Liver (tissue), 9 donors: ENCODE data around the gene PNPLA3. TPM values are rescaled to one million over a fixed set of nuclear protein-coding genes. Genes with fewer than 3 reads are reported as not detected.

Experiments
- DNase-seq: peaks from one replicate; pipeline ENCODE4 v3.0.0-alpha.2; 2017; ENCODE audit warnings: low spot score
- H3K27ac ChIP-seq, 2 donors: one replicate each; pipeline ENCODE4 v1.7.0; 2013; ENCODE audit warnings: inconsistent platforms in 2 of 2, low read length in 2 of 2, control low read depth in 1 of 2, low read depth in 1 of 2, mild to moderate bottlenecking in 1 of 2
- H3K27me3 ChIP-seq, 4 donors: one replicate each; pipeline versions ENCODE4 v1.6.1 to v1.7.0; 2013; ENCODE audit warnings: low read length in 3 of 4, inconsistent platforms in 1 of 4, mild to moderate bottlenecking in 1 of 4, moderate library complexity in 1 of 4; ENCODE audit not compliant: control insufficient read depth in 4 of 4, insufficient read depth in 4 of 4
- H3K36me3 ChIP-seq, 4 donors: one replicate each; pipeline versions ENCODE4 v1.6.1 to v1.7.0; 2013; ENCODE audit warnings: low read length in 3 of 4, mild to moderate bottlenecking in 3 of 4, low read depth in 1 of 4, moderate library complexity in 1 of 4; ENCODE audit not compliant: control insufficient read depth in 4 of 4, insufficient read depth in 3 of 4
- H3K4me1 ChIP-seq, 4 donors: one replicate each; pipeline versions ENCODE4 v1.6.1 to v1.7.0; 2013; ENCODE audit warnings: low read length in 3 of 4, mild to moderate bottlenecking in 3 of 4, moderate library complexity in 1 of 4; ENCODE audit not compliant: control insufficient read depth in 4 of 4, insufficient read depth in 4 of 4
- H3K4me3 ChIP-seq, 3 donors: one replicate each; pipeline versions ENCODE4 v1.6.1 to v1.7.0; 2013; ENCODE audit warnings: low read length in 3 of 3, control low read depth in 1 of 3, low read depth in 1 of 3, mild to moderate bottlenecking in 1 of 3
- H3K9ac ChIP-seq, 2 donors: one replicate each; pipeline ENCODE4 v1.7.0; 2013; ENCODE audit warnings: low read length in 2 of 2, mild to moderate bottlenecking in 2 of 2, moderate library complexity in 2 of 2, control low read depth in 1 of 2, low read depth in 1 of 2
- H3K9me3 ChIP-seq, 4 donors: one replicate each; pipeline versions ENCODE4 v1.6.1 to v1.7.0; 2013; ENCODE audit warnings: low read length in 3 of 4; ENCODE audit not compliant: control insufficient read depth in 4 of 4
- ATF3 ChIP-seq: IDR thresholded peaks from 2 replicates; pipeline ENCODE4 v1.6.1; 2016; ENCODE audit warnings: antibody characterized with exemption
- CTCF ChIP-seq: fragments of 150-350 bp; IDR thresholded peaks from 2 replicates; pipeline ENCODE4 v1.5.1; 2017; ENCODE audit warnings: improper control_type of control experiment, low read depth, low read length; ENCODE audit not compliant: missing input control
- EGR1 ChIP-seq, 2 donors: IDR thresholded peaks; 2 replicates each; pipeline ENCODE4 v1.6.1; 2016 to 2018; ENCODE audit warnings: antibody characterized with exemption in 2 of 2, low read depth in 2 of 2
- FOXA2 ChIP-seq: IDR thresholded peaks from 2 replicates; pipeline ENCODE4 v1.6.1; 2016; ENCODE audit warnings: antibody characterized with exemption
- GABPA ChIP-seq, 2 donors: IDR thresholded peaks in 1 of 2; conservative IDR thresholded peaks in 1 of 2; 2 replicates each; pipeline ENCODE4 v1.6.1; 2016; ENCODE audit warnings: antibody characterized with exemption in 2 of 2, mild to moderate bottlenecking in 1 of 2, moderate library complexity in 1 of 2
- HNF4G ChIP-seq: IDR thresholded peaks from 2 replicates; pipeline ENCODE4 v1.6.1; 2016; ENCODE audit warnings: antibody characterized with exemption
- MAX ChIP-seq: IDR thresholded peaks from 2 replicates; pipeline ENCODE4 v1.6.1; 2016; ENCODE audit warnings: antibody characterized with exemption
- RAD21 ChIP-seq, 2 donors: IDR thresholded peaks; 2 replicates each; pipeline ENCODE4 v1.6.1; 2016; ENCODE audit warnings: antibody characterized with exemption in 2 of 2, mild to moderate bottlenecking in 2 of 2
- RXRA ChIP-seq, 2 donors: IDR thresholded peaks; 2 replicates each; pipeline ENCODE4 v1.6.1; 2017 to 2018; ENCODE audit warnings: antibody characterized with exemption in 2 of 2, mild to moderate bottlenecking in 1 of 2
- SP1 ChIP-seq: IDR thresholded peaks from 2 replicates; pipeline ENCODE4 v1.6.1; 2018; ENCODE audit warnings: antibody characterized with exemption, mild to moderate bottlenecking
- TAF1 ChIP-seq: conservative IDR thresholded peaks from 2 replicates; pipeline ENCODE4 v1.6.1; 2016; ENCODE audit warnings: antibody characterized with exemption, mild to moderate bottlenecking
- ZBTB33 ChIP-seq: IDR thresholded peaks from 2 replicates; pipeline ENCODE4 v1.6.1; 2016; ENCODE audit warnings: antibody characterized with exemption
- WGBS: extraction: QIAGEN DNeasy Blood & Tissue Kit; methylation state at CpG from one replicate; pipeline ENCODE4 v1.1.7; 2013; 5-methylcytosine and 5-hydroxymethylcytosine counted together
- polyA plus RNA-seq, 2 donors: library from polyadenylated mRNA; stranded (reverse) in 1 of 2; unstranded in 1 of 2; fragments of 200-250 nt in 1 of 2; fragments of >200 nt in 1 of 2; fragmentation: Nextera tagmentation in 1 of 2; extraction: Ambion mirVana in 1 of 2; gene quantifications; one replicate each; pipeline versions ENCODE4 v1.2.1 to v1.2.3, GENCODE V29; 2013 to 2015
- total RNA-seq, 2 donors: library from RNA; depleted of rRNA; stranded (reverse); fragments of >200 nt; gene quantifications; one replicate each; pipeline ENCODE4 v1.2.3, GENCODE V29; 2014
- donor health status: healthy.
- donor health status: healthy.
- donor health status: healthy.
- donor health status: healthy.
- donor health status: healthy.

The PNPLA3 gene
- total and polyA plus RNA-seq, 4 donors = 15.9 to 59.1 (median 24.8) TPM

- Histone ChIP-seq H3K4me1 (peaks cover 0 to 6% (median 2%) of the 10 kb centered on the region in 4 donors), H3K4me3 (no peak overlapping the region), H3K9ac (no peak overlapping the region), H3K36me3 (no peaks in the 10 kb centered on the region), H3K27me3 (no peaks in the 10 kb centered on the region), H3K27ac (no peak overlapping the region), H3K9me3 (no peaks in the 10 kb centered on the region)
- 89% methylated on average over 9 of the region's 9 CpGs for WGBS
- DNase-seq = no peak
- TF ChIP-seq EGR1 (IDR thresholded peaks at IDR 0.05; ENCODE audit: low read depth in 2 of 2) (no peak), RXRA (IDR thresholded peaks at IDR 0.05) (no peak), TAF1 (no peak), RAD21 (IDR thresholded peaks at IDR 0.05) (no peak), ATF3 (no peak), ZBTB33 (no peak), MAX (no peak), FOXA2 (no peak), GABPA (IDR thresholded peaks at IDR 0.05 in 1 of 2, conservative IDR thresholded peaks at IDR 0.05 in 1 of 2) (no peak), SP1 (no peak)
Observed at GRCh38 chr22:43882122-43882767, 41.4 kb upstream of the PNPLA3 start.

- Histone ChIP-seq H3K4me1 (peaks cover 0 to 6% (median 2%) of the 10 kb centered on the region in 4 donors), H3K4me3 (no peak overlapping the region), H3K27ac (no peak overlapping the region), H3K9ac (no peak overlapping the region), H3K9me3 (no peaks in the 10 kb centered on the region), H3K27me3 (no peaks in the 10 kb centered on the region), H3K36me3 (no peaks in the 10 kb centered on the region)
- peak; percentile 63 for DNase-seq
- TF ChIP-seq TAF1 = no peak
- peak; percentile 74 to 75 for TF ChIP-seq RAD21 (IDR thresholded peaks at IDR 0.05)
- no peak for TF ChIP-seq FOXA2
- peak; percentile 65 for TF ChIP-seq CTCF
- no peak for TF ChIP-seq GABPA (IDR thresholded peaks at IDR 0.05 in 1 of 2, conservative IDR thresholded peaks at IDR 0.05 in 1 of 2)
- TF ChIP-seq HNF4G = no peak
- no peak for TF ChIP-seq ZBTB33
- no peak for TF ChIP-seq EGR1 (IDR thresholded peaks at IDR 0.05; ENCODE audit: low read depth in 2 of 2)
- 41% methylated on average over 14 of the region's 14 CpGs for WGBS
Observed at GRCh38 chr22:43883012-43883661, 40.5 kb upstream of the PNPLA3 start.
